HepG2 (cell line): ENCODE data around the gene RILP. TPM values are rescaled to one million over a fixed set of nuclear protein-coding genes. Genes with fewer than 3 reads are reported as not detected.

Experiments used
- CHD4 ChIP-seq: fragments of 200-600 bp; sonication (generic); IDR thresholded peaks from 2 replicates; pipeline ENCODE4 v1.7.0; 2017; ENCODE audit warnings: mild to moderate bottlenecking, low read length, borderline replicate concordance
- DR1 ChIP-seq: sonication (generic); formaldehyde crosslinking; IDR thresholded peaks from 2 replicates; pipeline ENCODE4 v1.8.0; 2021; ENCODE audit warnings: mild to moderate bottlenecking, missing genetic modification reagents, inconsistent platforms
- EP300 ChIP-seq, 3 experiments: sonication (generic) in 1 of 3; formaldehyde crosslinking in 1 of 3; IDR thresholded peaks; 2 replicates each; pipeline versions ENCODE4 v1.5.1 to v1.6.1; 2011 to 2020; ENCODE audit warnings: low read depth in 2 of 3, low read length in 2 of 3, borderline replicate concordance in 1 of 3, improper control_type of control experiment in 1 of 3, mild to moderate bottlenecking in 1 of 3, missing genetic modification reagents in 1 of 3, moderate library complexity in 1 of 3
- JUNB ChIP-seq: sonication (generic); formaldehyde crosslinking; IDR thresholded peaks from 2 replicates; pipeline ENCODE4 v1.8.0; 2022; ENCODE audit warnings: missing genetic modification reagents, mild to moderate bottlenecking, borderline replicate concordance
- MTA3 ChIP-seq: sonication (generic); formaldehyde crosslinking; IDR thresholded peaks from 2 replicates; pipeline ENCODE4 v1.4.0; 2020; ENCODE audit warnings: missing genetic modification reagents
- POLR2G ChIP-seq: fragments of 200-400 bp; formaldehyde crosslinking; IDR thresholded peaks from 2 replicates; pipeline ENCODE4 v1.6.1; 2018; ENCODE audit warnings: mild to moderate bottlenecking, low read depth, low read length, moderate library complexity
- RFX3 ChIP-seq: IDR thresholded peaks from 2 replicates; pipeline ENCODE4 v1.6.1; 2016; ENCODE audit warnings: missing biosample characterization, missing genetic modification reagents
- SMAD1 ChIP-seq: sonication (generic); formaldehyde crosslinking; IDR thresholded peaks from 2 replicates; pipeline ENCODE4 v1.4.0; 2020; ENCODE audit warnings: missing genetic modification reagents, low read depth, mild to moderate bottlenecking, borderline replicate concordance
- SOX13 ChIP-seq, 3 experiments: fragments of 450-650 bp in 1 of 3; sonication (generic) in 1 of 3; formaldehyde crosslinking in 1 of 3; IDR thresholded peaks in 2 of 3; conservative IDR thresholded peaks in 1 of 3; 2 replicates each; pipeline versions ENCODE4 v1.5.0 to v1.6.1; 2016 to 2020; ENCODE audit warnings: antibody characterized with exemption in 1 of 3, mild to moderate bottlenecking in 1 of 3, missing compliant biosample characterization in 1 of 3, missing genetic modification reagents in 1 of 3, moderate library complexity in 1 of 3
- ZIK1 ChIP-seq: sonication (generic); formaldehyde crosslinking; IDR thresholded peaks from 2 replicates; pipeline ENCODE4 v1.5.0; 2020; ENCODE audit warnings: mild to moderate bottlenecking, low read depth, missing genetic modification reagents, borderline replicate concordance
- ZKSCAN1 ChIP-seq: fragments of 150-350 bp; IDR thresholded peaks from 2 replicates; pipeline ENCODE4 v1.6.1; 2014; ENCODE audit warnings: low read length
- ZNF101 ChIP-seq: sonication (generic); formaldehyde crosslinking; IDR thresholded peaks from 2 replicates; pipeline ENCODE4 v1.4.0; 2020; ENCODE audit warnings: mild to moderate bottlenecking, low read depth, missing genetic modification reagents, borderline replicate concordance
- ZNF138 ChIP-seq: sonication (generic); formaldehyde crosslinking; IDR thresholded peaks from 2 replicates; pipeline ENCODE4 v1.5.0; 2020; ENCODE audit warnings: mild to moderate bottlenecking, low read depth, missing genetic modification reagents
- ZNF232 ChIP-seq: sonication (generic); formaldehyde crosslinking; IDR thresholded peaks from 2 replicates; pipeline ENCODE4 v1.4.0; 2020; ENCODE audit warnings: missing genetic modification reagents, borderline replicate concordance
- ZNF430 ChIP-seq: sonication (generic); formaldehyde crosslinking; IDR thresholded peaks from 2 replicates; pipeline ENCODE4 v1.9.0; 2021; ENCODE audit warnings: mild to moderate bottlenecking, missing genetic modification reagents
- ZNF432 ChIP-seq: sonication (generic); formaldehyde crosslinking; IDR thresholded peaks from 2 replicates; pipeline ENCODE4 v1.5.0; 2020; ENCODE audit warnings: missing genetic modification reagents, mild to moderate bottlenecking, borderline replicate concordance
- ZNF484 ChIP-seq: sonication (generic); formaldehyde crosslinking; IDR thresholded peaks from 2 replicates; pipeline ENCODE4 v1.5.1; 2020; ENCODE audit warnings: mild to moderate bottlenecking, low read depth, missing genetic modification reagents, borderline replicate concordance
- ZNF562 ChIP-seq: sonication (generic); formaldehyde crosslinking; IDR thresholded peaks from 2 replicates; pipeline ENCODE4 v1.8.0; 2022; ENCODE audit warnings: missing genetic modification reagents, borderline replicate concordance
- ZNF7 ChIP-seq: IDR thresholded peaks from 2 replicates; pipeline ENCODE4 v1.6.1; 2016; ENCODE audit warnings: missing biosample characterization, missing genetic modification reagents
- ZNF788 ChIP-seq: sonication (generic); formaldehyde crosslinking; IDR thresholded peaks from 2 replicates; pipeline ENCODE4 v1.5.0; 2020; ENCODE audit warnings: mild to moderate bottlenecking, missing genetic modification reagents, borderline replicate concordance
- polyA plus RNA-seq, 8 experiments: library from polyadenylated mRNA; depleted of rRNA in 3 of 8; stranded (reverse) in 7 of 8; unstranded in 1 of 8; fragments of >200 nt; fragmentation: Illumina TruSeq in 4 of 8; extraction: Trizol in 4 of 8; gene quantifications; 2 replicates each; pipeline versions ENCODE4 v1.2.1 to v1.2.3, GENCODE V29; 2011 to 2016; ENCODE audit warnings: low read depth in 4 of 8, missing spikeins in 1 of 8, mixed read lengths in 1 of 8; ENCODE audit not compliant: insufficient read depth in 1 of 8
- total RNA-seq, 5 experiments: library from RNA; depleted of rRNA; stranded (reverse); fragments of >200 nt; fragmentation: Illumina TruSeq; extraction: Trizol; gene quantifications; 2 replicates each; pipeline ENCODE4 v1.2.3, GENCODE V29; 2016; ENCODE audit warnings: low read depth in 1 of 5
- TF ChIP-seq, protein P1 (sequence below): IDR thresholded peaks from 2 replicates; pipeline ENCODE4 v1.6.1; 2016; ENCODE audit warnings: low read depth, control low read depth
- TF ChIP-seq, protein P2 (sequence below): sonication (generic); formaldehyde crosslinking; IDR thresholded peaks from 2 replicates; pipeline ENCODE4 v1.8.1; 2023; ENCODE audit warnings: missing genetic modification reagents, inconsistent platforms, borderline replicate concordance
- TF ChIP-seq, protein P3 (sequence below): sonication (generic); formaldehyde crosslinking; IDR thresholded peaks from 2 replicates; pipeline ENCODE4 v1.5.0; 2020; ENCODE audit warnings: missing genetic modification reagents
- TF ChIP-seq, protein P4 (sequence below): sonication (generic); formaldehyde crosslinking; IDR thresholded peaks from 2 replicates; pipeline ENCODE4 v1.4.0; 2020; ENCODE audit warnings: mild to moderate bottlenecking, missing genetic modification reagents

RILP gene
- total and polyA plus RNA-seq, 2 of the 13 experiments (the other 11 are each of a cell fraction or from before 2014, with no cell fraction given) = 6.6 to 8.1 TPM

DNA sequence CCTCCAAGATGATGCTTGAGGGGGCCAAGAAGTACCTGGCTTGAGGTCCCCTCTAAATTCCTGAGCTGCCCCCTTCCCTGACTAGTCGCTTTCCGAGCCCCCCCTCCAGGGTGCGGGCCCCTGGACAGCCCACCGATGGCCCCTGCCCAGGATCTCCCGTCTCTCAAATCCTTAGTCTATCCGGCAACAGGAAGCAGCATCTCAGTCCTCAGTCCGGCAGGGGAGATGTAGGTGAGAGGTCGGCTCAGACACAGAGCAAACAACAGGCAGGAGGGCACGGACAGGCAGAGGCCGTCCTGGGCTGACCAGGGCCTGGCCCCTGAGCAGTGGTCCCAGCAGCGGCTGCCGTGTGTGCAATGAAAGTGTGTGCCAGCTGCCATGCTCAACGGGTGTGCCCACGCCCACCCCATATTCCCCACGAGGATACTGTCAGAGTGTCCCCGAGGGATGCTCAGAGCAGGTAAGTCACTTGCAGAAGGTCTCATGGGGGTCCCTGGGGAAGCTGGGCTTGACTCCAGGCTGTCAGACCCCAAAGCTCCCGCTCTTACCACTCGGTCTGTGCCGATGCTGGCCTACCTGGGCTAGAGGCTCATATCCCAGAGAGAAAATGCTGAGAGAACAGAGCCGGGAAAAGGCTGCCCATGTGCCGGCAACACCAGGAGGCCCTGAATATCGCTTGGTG is 28.3 kb downstream of the RILP start (continued):
- no peak for TF ChIP-seq CHD4
- no peak for TF ChIP-seq ZNF430 (CRISPR knock-in tag)
- TF ChIP-seq ZNF138 = no peak
- TF ChIP-seq SMAD1 (CRISPR knock-in tag) = peak; percentile 29; the same call in 1 of the 2 replicates
- no peak for TF ChIP-seq ZNF101 (CRISPR knock-in tag)
- TF ChIP-seq EP300 (IDR thresholded peaks at IDR 0.05; ENCODE audit: low read depth in 2 of 2, low read length in 2 of 2) = peak in 1 of 2 experiments; percentile 41; a peak in 1 of 4 replicates
- no peak for TF ChIP-seq EP300 (CRISPR knock-in tag; IDR thresholded peaks at IDR 0.05; ENCODE audit: borderline replicate concordance)
- no peak for TF ChIP-seq ZNF232 (CRISPR knock-in tag)
- TF ChIP-seq ZKSCAN1 = no peak
- no peak for TF ChIP-seq MTA3 (CRISPR knock-in tag)
- TF ChIP-seq, protein P1, sequence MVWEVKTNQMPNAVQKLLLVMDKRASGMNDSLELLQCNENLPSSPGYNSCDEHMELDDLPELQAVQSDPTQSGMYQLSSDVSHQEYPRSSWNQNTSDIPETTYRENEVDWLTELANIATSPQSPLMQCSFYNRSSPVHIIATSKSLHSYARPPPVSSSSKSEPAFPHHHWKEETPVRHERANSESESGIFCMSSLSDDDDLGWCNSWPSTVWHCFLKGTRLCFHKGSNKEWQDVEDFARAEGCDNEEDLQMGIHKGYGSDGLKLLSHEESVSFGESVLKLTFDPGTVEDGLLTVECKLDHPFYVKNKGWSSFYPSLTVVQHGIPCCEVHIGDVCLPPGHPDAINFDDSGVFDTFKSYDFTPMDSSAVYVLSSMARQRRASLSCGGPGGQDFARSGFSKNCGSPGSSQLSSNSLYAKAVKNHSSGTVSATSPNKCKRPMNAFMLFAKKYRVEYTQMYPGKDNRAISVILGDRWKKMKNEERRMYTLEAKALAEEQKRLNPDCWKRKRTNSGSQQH (CRISPR knock-in tag) = no peak
- TF ChIP-seq, protein P2, sequence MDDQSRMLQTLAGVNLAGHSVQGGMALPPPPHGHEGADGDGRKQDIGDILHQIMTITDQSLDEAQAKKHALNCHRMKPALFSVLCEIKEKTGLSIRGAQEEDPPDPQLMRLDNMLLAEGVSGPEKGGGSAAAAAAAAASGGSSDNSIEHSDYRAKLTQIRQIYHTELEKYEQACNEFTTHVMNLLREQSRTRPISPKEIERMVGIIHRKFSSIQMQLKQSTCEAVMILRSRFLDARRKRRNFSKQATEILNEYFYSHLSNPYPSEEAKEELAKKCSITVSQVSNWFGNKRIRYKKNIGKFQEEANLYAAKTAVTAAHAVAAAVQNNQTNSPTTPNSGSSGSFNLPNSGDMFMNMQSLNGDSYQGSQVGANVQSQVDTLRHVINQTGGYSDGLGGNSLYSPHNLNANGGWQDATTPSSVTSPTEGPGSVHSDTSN = no peak
- TF ChIP-seq JUNB = no peak
- no peak for TF ChIP-seq DR1
- TF ChIP-seq ZNF562 (CRISPR knock-in tag) = no peak
- TF ChIP-seq, protein P3, sequence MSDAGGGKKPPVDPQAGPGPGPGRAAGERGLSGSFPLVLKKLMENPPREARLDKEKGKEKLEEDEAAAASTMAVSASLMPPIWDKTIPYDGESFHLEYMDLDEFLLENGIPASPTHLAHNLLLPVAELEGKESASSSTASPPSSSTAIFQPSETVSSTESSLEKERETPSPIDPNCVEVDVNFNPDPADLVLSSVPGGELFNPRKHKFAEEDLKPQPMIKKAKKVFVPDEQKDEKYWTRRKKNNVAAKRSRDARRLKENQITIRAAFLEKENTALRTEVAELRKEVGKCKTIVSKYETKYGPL (CRISPR knock-in tag) = no peak
- TF ChIP-seq ZNF432 (CRISPR knock-in tag) = no peak
- TF ChIP-seq SOX13 (IDR thresholded peaks at IDR 0.05) = no peak
- TF ChIP-seq SOX13 (CRISPR knock-in tag; conservative IDR thresholded peaks at IDR 0.05 in 1 of 2, IDR thresholded peaks at IDR 0.05 in 1 of 2) = no peak
- TF ChIP-seq, protein P4, sequence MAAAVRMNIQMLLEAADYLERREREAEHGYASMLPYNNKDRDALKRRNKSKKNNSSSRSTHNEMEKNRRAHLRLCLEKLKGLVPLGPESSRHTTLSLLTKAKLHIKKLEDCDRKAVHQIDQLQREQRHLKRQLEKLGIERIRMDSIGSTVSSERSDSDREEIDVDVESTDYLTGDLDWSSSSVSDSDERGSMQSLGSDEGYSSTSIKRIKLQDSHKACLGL = no peak
- no peak for TF ChIP-seq POLR2G
- peak; percentile 79; the same call in 1 of the 2 replicates for TF ChIP-seq ZNF788 (CRISPR knock-in tag)
- TF ChIP-seq ZNF7 (CRISPR knock-in tag) = no peak
- no peak for TF ChIP-seq ZIK1 (CRISPR knock-in tag)
- TF ChIP-seq RFX3 = no peak
- no peak for TF ChIP-seq ZNF484
